ENCODE measurements around the gene IRF7.

Gene IRF7

DNA sequence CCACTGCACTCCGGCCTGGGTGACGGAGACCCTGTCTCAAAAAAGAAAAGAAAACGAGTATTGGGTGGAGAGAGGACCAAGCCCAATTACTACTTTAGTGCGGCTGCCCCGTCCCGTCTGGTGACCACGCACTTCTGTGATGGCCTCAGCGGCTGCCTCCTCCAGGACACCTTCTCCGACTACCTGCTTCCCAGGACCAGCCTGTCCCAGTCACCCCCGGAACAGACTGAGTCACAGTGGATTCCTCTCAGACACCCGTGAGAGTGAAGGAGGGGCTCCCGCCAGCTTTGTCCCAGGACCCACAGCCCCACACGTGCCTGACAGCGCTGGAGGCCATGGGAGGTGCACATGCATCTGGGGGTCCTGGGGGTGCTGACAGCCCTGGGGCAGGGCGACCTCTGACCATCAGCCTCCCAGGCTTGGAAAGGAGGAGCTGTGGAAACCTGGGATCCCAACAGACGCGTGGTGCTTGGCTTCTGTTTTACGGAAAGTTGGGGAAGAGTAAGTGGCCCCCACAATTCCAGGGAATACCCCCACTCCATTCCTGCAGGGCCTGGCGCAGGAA lies 26.1 kb upstream of the IRF7 start:
- in situ Hi-C loops (cut with MboI; ENCODE audit: low sequenced_read_pairs), result no loop called here

DNA sequence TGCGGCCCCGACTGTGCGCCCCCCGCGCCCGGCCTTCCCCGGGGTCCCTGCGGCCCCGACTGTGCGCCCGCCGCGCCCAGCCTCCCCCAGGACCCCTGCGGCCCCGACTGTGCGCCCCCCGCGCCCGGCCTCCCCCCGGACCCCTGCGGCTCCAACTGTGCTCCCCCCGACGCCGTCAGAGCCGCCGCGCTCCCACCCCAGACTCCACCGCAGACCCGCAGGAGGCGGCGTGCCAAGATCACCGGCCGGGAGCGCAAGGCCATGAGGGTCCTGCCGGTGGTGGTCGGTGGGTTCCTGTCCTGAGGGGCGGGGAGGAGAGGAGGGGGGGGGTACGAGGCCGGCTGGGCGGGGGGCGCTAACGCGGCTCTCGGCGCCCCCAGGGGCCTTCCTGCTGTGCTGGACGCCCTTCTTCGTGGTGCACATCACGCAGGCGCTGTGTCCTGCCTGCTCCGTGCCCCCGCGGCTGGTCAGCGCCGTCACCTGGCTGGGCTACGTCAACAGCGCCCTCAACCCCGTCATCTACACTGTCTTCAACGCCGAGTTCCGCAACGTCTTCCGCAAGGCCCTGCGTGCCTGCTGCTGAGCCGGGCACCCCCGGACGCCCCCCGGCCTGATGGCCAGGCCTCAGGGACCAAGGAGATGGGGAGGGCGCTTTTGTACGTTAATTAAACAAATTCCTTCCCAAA lies 24.4 kb upstream of the IRF7 start:
- in situ Hi-C loops (cut with MboI; ENCODE audit: low sequenced_read_pairs), result no loop called here

DNA sequence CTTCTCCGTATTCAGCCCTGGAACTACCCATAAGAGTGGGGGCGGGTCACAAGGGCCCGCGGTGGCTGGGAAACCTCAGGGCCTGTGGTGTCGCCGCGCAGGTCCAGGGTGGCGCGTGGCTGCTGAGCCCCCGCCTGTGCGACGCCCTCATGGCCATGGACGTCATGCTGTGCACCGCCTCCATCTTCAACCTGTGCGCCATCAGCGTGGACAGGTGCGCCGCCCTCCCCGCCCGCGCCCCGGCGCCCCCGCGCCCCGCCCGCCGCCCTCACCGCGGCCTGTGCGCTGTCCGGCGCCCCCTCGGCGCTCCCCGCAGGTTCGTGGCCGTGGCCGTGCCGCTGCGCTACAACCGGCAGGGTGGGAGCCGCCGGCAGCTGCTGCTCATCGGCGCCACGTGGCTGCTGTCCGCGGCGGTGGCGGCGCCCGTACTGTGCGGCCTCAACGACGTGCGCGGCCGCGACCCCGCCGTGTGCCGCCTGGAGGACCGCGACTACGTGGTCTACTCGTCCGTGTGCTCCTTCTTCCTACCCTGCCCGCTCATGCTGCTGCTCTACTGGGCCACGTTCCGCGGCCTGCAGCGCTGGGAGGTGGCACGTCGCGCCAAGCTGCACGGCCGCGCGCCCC lies 23.7 kb upstream of the IRF7 start:
- in situ Hi-C loops (cut with MboI; ENCODE audit: low sequenced_read_pairs), result no loop called here

DNA sequence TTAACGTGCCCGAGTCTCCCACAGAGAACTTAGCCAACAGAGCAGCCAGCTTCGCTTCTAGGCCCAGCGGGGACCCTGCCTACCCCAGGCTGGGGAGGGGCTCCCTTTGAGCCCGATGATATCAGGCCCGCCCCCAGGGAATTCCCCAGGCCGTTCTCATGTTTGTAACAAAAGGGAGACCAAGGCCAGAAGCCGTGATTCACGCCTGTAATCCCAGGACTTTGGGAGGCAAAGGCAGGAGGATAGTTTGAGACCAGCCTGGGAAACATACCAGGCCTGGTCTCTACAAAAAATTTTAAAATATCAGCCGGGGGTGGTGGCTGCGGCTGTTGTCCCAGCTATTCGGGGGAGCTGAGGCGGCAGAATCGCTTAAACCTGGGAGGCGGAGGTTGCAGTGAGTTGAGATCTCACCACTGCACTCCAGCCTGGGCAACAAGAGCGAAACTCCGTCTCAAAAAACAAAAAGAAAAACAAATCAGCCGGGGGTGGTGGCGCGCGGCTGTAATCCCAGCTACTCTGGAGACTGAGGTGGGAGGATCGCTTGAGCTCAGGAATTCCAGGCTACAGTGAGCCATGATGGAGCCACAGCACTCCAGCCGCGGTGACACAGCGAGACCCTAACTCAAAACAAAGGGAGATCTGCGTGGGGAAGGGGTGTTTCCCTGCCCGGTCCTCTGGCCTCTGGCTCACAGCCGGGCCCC lies 23.0 kb upstream of the IRF7 start:
- in situ Hi-C loops (cut with MboI; ENCODE audit: low sequenced_read_pairs), result no loop called here

DNA sequence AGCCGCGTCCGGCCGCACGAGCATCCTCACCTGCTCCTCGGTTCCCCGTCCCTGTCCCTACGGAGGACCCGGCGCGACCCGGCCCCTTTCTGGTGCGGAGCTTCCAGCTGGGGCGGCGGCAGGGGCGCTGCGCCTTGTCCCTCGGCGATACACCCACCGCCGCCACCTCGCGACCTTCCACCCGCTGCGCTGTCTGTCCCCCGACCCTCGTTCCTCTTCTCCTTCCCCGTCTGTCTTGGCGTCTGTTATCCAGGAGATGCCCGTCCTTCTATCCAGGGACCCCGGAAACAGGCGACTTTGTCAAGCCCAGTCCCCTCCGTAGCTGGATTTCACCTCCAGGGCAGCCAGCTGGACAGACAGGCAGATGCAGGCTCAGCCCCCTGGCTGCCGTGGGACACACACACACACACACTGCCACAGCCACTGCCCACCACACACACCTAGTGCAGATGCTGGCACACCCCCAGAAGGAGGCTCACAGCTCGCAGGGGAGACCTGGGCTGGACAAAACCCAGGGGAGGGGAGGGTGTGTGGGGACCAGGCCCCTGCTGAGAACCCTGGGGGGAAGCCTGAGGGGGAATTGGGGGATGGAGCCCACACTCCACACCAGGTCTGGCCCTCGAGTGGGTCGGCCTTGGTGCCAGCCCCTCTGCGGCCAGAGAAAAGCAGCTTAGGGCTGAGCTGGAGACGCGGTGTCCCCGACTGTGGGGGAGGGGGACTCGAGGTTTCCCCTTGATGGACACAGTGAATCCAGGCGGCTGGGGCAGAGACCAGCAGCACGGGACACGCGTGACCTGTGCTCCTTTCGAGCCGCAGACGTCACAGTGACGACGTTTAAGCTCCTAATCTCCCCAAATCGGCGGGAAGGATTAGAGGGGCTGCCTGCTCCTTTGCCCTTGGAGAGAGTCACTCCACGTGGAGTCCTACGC lies 22.1 kb upstream of the IRF7 start:
- in situ Hi-C loops (cut with MboI; ENCODE audit: low sequenced_read_pairs), result no loop called here

DNA sequence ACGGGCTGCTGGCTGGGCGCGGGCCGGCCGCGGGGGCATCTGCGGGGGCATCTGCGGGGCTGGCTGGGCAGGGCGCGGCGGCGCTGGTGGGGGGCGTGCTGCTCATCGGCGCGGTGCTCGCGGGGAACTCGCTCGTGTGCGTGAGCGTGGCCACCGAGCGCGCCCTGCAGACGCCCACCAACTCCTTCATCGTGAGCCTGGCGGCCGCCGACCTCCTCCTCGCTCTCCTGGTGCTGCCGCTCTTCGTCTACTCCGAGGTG lies 21.5 kb upstream of the IRF7 start:
- in situ Hi-C loops (cut with MboI; ENCODE audit: low sequenced_read_pairs), result no loop called here

DNA sequence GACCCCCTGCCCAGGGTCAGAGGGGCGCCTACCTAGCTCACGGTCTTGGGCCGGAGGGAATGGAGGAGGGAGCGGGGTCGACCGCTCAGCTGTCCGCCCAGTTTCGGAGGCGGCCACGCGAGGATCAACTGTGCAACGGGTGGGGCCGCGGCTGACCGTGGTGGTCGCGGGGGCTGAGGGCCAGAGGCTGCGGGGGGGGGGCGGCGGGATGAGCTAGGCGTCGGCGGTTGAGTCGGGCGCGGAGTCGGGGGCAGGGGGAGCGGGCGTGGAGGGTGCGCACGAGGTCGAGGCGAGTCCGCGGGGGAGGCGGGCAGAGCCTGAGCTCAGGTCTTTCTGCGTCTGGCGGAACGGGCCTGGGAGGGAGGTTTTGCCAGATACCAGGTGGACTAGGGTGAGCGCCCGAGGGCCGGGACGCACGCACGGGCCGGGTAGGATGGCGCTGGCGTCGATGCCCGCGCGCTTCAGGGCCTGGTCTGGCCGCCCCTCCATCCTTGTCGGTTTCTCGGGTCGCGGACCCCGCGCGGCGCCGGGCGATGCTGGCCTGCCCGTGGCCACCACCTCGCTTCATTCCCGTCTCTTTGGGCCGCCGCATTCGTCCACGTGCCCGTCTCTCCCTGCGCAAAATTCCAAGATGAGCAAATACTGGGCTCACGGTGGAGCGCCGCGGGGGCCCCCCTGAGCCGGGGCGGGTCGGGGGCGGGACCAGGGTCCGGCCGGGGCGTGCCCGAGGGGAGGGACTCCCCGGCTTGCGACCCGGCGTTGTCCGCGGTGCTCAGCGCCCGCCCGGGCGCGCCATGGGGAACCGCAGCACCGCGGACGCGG lies 21.0 kb upstream of the IRF7 start, which contains the start of gene DRD4:
DRD4 (plus strand) TSS at position 759 of the 822 bp plus-strand sequence; CDS start at position 795, 36 bp downstream.
- in situ Hi-C loops (cut with MboI; ENCODE audit: low sequenced_read_pairs), result no loop called here

DNA sequence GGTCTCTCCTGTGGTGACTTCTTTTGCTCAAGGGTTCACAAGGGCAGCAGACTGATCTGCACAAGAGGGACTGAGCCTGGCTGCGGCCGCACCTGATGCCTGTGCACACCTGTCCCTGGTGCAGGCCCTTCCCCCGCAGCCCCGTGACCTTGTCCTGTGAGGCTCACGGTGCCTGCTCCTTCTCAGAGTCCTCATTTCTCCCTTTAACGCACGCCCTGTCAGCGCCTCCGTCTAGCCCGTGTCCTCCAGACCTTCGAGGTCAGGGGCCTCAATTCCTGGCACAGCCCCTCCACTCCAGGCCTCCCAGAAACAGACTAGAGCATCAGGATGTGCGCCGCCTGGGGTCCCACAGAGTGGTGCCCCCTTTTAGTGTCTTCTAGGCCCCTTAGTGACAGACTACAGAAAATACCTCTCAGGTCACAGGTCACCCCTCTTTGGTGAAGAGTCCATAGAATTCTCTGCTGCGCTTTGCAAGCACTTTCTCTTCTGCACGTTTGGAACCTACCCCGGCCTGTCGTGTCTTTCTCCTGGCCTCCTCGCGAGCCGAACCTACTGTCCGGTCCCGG lies 20.3 kb upstream of the IRF7 start:
- in situ Hi-C loops (cut with MboI; ENCODE audit: low sequenced_read_pairs), result no loop called here

DNA sequence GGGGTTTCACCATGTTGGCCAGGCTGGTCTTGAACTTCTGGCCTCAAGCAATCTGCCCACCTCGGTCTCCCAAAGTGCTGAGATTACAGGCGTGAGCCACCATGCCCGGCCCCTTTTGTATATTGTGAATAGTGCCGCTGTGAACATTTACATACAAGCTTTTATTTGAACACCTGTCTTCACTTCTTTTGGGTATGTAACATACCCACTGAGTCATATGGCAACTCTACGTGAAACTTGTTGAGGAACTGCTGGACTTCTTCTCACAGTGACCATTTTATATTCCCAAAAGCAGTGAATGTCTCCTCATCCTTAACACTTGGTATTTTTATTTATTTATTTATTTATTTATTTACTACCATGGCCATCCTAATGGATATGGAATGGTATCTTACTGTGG lies 15.1 kb upstream of the IRF7 start:
- in situ Hi-C loops (cut with MboI; ENCODE audit: low sequenced_read_pairs), result no loop called here

DNA sequence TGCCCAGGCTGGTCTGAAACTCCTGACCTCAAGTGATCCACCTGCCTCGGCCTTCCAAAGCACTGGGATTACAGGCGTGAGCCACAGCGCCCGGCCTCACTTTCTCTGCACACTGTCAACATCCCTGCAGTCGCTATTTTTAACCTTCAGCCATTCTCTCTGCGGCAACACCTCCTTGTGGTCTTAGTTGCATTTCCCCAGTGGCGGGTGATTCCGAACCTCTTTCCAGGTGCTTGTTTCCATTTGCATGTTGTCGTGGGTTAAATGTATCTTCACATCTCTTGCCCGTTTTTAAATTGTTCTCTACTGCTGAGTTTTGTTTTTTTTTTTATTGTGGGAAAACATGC lies 13.5 kb upstream of the IRF7 start:
- in situ Hi-C loops (cut with MboI; ENCODE audit: low sequenced_read_pairs), result no loop called here

DNA sequence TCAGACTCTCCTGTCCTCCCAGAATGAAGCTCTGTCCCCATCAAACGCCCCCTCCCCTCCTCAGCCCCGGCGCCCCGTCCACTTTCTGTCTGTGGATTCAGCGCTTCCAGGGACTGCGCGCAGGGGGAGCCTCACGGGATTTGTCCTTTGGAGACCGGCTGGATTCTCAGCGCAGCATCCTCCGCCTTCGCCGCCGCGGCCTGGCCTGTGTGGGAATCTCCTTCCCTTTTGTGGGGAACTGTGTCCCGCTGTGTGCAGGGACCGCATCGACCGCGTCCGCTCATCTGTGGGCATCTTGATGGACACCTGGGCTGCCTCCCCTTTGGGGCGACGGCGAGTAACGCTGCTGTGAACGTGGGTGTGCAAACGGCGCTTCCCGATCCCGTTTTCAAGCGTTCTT lies 12.3 kb upstream of the IRF7 start:
- in situ Hi-C loops (cut with MboI; ENCODE audit: low sequenced_read_pairs), result no loop called here

DNA sequence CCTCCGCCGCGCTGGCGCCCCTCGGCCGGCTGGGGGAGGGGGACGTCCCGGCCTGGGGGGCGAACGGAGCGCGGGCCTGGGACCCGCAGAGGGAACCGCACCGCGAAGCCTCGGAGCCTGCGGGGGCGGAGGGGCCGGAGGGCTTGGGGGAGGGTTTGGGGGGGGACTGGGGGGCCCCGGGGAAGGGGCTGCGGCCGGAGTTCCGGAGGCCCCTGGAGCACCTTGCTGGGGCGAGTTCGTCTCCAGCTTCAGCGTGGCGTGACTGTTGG lies 11.5 kb upstream of the IRF7 start:
- in situ Hi-C loops (cut with MboI; ENCODE audit: low sequenced_read_pairs), result no loop called here

DNA sequence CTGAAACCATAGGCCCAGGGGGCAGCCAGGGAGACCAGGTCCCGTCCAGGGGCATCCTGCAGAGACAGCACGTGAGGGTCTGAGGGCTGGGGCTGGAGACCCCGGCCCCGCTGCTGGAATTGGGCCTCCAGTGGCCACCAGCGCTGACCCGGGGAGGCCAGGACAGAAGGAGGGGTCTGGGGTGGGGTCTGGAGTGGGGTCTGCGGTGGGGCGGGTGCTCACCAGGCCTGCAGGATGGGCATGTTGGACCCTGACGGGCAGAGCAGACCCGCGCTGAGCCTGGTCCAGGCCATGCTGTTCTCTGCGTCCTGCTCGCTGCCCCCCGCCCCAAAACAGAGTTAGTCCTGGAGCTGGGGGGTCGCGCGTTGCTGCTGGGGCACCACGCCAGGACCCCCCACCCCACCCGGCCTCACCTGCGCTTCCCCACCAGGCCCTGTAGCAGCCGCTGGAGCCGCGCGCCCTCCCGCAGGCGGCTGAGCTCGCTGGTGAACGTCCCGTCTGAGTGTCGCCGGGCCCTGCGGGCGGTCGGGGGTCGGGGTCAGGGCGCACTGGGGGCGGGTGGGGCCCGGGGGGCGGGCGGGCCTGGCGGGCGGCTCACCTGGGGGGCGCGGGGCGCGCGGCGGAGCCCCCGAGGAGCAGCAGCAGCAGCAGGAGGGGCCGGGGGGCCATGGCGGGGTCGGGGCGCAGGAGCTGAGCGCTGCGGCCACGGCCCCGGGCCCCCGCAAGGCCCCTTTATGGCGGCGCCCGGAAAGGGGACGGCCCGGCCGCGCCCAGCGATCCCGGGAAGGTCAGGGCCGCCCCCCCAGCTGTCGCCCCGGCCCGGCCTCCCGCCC lies 10.9 kb upstream of the IRF7 start, which contains the start of gene SCT:
SCT (minus strand) TSS at position 707 of the 833 bp plus-strand sequence; CDS start at position 669, 38 bp downstream.
- in situ Hi-C loops (cut with MboI; ENCODE audit: low sequenced_read_pairs), result no loop called here

DNA sequence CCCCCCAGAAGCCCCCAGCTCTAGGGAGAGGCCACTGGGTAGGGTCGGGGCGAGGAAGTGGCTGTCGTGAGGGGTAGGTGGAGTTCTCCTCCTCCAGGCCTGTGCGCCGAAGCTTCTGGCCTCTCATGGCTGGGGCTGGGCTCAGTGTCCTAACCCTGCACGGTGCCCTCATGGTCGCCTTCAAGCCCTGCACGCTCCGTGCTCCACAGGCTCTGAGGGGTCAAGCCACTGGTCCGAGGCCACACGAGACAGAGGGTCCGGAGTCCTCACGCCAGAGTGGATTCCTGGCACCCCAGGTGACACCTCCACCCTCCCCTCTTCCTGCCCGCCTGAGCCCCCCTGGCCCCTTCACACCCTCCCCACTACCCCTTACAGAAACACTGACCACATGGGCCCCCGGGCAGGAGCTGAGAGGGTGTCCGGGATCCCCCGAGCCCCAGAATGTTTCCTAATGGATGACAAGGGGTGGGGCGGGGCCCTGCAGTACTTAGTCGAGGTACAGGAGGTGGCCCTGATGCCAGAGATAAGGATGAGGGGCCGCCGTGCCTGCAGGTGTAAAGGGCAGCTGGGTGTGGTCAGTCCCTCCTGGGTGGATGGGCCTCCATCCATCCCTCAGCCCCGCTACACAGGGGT lies 10.0 kb upstream of the IRF7 start:
- in situ Hi-C loops (cut with MboI; ENCODE audit: low sequenced_read_pairs), result no loop called here

DNA sequence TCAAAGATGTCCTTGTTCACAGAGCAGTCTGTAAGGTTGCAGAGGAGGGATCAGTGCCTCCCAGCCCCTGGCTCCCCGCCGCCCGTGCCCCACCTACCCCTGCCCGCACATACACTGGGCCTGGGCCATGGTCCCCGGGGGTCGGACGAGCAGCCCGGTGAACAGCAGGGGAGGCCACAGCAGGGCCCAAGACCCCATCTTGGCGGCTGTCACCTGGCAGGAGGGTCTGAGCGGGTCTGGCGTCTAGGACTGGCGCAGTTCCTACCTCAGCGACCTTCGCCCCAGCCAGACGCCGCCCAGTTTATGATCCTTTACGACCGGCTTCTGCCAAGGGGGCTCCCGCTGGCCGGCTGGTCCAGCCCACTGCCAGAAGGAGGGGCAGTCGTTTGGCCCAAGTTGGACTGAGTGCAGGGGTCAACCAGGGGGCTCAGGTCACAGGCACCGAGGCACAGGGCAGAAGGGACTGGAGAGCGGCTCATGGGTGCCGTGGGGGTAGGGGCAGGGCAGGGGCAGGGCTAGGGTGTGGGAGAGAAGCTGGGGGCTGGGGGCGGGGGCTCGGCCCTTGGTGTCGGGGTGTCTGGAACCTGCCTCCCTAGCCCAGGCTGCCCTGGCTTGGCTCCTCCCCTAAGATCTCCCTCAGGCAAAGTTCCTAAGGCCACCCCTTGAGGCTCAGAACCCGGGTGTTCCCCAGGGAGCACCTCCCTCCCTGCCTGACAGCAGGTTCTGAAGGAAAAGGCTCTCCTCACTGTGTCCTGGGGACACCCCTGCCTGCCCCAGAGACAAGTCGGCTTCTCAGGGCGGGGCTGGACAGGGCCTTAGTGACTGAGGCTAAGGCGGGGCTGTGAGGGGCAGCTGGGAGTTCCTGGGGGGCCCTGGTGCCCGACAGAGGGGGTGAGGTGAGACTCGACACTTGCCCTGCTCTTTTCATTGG lies 9.2 kb upstream of the IRF7 start, which contains the start of gene CDHR5:
CDHR5 (minus strand) TSS at position 251 of the 931 bp plus-strand sequence; CDS start at position 198, 53 bp downstream.
- in situ Hi-C loops (cut with MboI; ENCODE audit: low sequenced_read_pairs), result no loop called here

DNA sequence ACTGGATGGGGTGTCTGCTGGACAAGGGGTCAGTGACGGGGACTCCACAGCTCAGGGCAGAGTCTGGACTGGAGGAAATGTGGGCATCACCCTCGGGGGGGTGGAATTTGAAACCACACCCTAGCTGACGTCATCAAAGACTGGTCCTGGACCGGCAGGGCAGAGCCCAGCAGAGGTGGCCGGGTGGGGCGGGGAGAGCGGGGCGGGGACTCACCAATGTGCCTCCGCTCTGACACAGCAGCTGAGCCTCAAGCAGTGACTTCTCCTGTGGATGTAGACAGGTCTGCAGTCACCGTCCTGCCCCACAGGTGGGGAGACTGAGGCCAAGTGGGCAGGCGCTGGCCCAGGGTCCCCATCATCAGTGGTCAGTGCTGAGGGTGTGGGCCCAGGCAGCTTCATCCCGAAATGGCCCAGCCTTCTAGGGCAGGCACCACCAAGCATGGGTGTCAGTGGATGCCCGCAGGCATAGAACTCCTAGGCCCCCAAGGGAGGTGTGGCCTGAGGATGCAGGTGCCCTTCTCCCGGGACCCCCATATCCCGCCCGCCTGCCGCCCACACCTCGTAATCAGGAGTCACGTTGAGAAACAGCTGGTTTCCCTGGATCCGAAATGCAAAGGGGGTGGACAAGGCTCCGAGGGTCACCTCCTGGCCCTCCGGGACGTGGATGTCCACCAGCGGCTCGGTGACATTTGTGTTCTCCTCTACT lies 8.4 kb upstream of the IRF7 start:
- in situ Hi-C loops (cut with MboI; ENCODE audit: low sequenced_read_pairs), result no loop called here

DNA sequence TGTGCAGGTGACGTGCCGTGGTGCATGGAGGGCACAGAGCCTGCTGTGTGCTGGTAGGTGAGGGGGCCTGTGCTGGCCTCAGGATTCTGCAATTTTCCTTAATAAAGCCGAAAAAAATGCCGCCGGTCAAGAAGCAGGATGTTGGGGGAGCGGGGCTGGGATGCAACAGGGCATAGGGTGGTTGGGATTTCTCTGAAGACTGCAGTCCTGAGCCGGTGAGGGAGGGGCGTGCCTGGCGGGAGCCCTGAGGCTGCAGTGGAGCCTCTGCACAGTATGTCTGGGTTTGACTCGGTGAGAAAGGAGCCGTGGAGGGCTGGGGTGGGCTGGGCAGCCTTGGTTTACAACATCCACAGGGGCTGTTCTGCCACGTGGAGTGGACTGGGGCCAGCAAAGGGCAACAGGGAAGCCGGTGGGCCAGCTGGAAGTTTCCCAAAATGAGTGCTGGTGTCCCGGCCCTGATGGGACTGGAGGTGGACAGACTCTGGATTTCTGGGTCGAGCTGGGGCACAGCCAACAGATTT lies 7.7 kb upstream of the IRF7 start:
- in situ Hi-C loops (cut with MboI; ENCODE audit: low sequenced_read_pairs), result no loop called here
